Parathyroid adenoma (tissue), 2 donors: ENCODE measurements around the gene FKBP7.

Source experiments
- H2AFZ ChIP-seq: fragments of 300-600 bp; sonication (generic); one replicate; pipeline ENCODE4 v1.7.0; 2017; ENCODE audit warnings: antibody characterized with exemption, mild to moderate bottlenecking
- H3K27ac ChIP-seq: fragments of 300-600 bp; sonication (generic); one replicate; pipeline ENCODE4 v1.7.0; 2017
- H3K27me3 ChIP-seq: fragments of 300-600 bp; sonication (generic); one replicate; pipeline ENCODE4 v1.7.0; 2017; ENCODE audit warnings: low read length; ENCODE audit not compliant: control insufficient read depth, insufficient read depth
- H3K36me3 ChIP-seq: fragments of 300-600 bp; sonication (generic); one replicate; pipeline ENCODE4 v1.7.0; 2017; ENCODE audit warnings: low read length; ENCODE audit not compliant: control insufficient read depth, insufficient read depth
- H3K4me1 ChIP-seq: fragments of 300-600 bp; sonication (generic); one replicate; pipeline ENCODE4 v1.7.0; 2017; ENCODE audit warnings: control low read depth
- H3K4me2 ChIP-seq: fragments of 300-600 bp; sonication (generic); one replicate; pipeline ENCODE4 v1.7.0; 2017; ENCODE audit warnings: low read length
- H3K4me3 ChIP-seq: fragments of 300-600 bp; sonication (generic); one replicate; pipeline ENCODE4 v1.7.0; 2017; ENCODE audit warnings: low read depth, low read length
- H3K79me2 ChIP-seq: fragments of 300-600 bp; sonication (generic); one replicate; pipeline ENCODE4 v1.7.0; 2017; ENCODE audit warnings: control low read depth
- H3K9ac ChIP-seq: fragments of 300-600 bp; sonication (generic); one replicate; pipeline ENCODE4 v1.7.0; 2017; ENCODE audit warnings: mild to moderate bottlenecking
- H3K9me3 ChIP-seq: fragments of 300-600 bp; sonication (generic); one replicate; pipeline ENCODE4 v1.7.0; 2017; ENCODE audit warnings: low read length; ENCODE audit not compliant: control insufficient read depth
- CTCF ChIP-seq: fragments of 300-600 bp; sonication (generic); IDR thresholded peaks from one replicate; pipeline ENCODE4 v1.7.0; 2017; ENCODE audit warnings: antibody characterized with exemption, mild to moderate bottlenecking
- donor health status: primary hyperparathyroidism.

The FKBP7 gene

GRCh38 chr2:178415979-178416378 lies 62.4 kb downstream of the FKBP7 start:
- H3K27ac ChIP-seq, result no peak overlapping the region

GRCh38 chr2:178414266-178415247 lies 63.8 kb downstream of the FKBP7 start:
- no peaks in the 10 kb centered on the region for H3K79me2 ChIP-seq
- peak overlapping the region; percentile 84 for H2AFZ ChIP-seq
- no peaks in the 10 kb centered on the region for H3K27me3 ChIP-seq
- H3K4me3 ChIP-seq, result peak overlapping the region; percentile 57
- peak overlapping the region; percentile 52 for H3K4me2 ChIP-seq
- no peak overlapping the region for H3K9ac ChIP-seq
- peaks cover 7% of the 10 kb centered on the region for H3K4me1 ChIP-seq
- H3K36me3 ChIP-seq, result no peaks in the 10 kb centered on the region
- peak overlapping the region; percentile 76 for H3K27ac ChIP-seq
- peak; percentile 94 for TF ChIP-seq CTCF
- no peaks in the 10 kb centered on the region for H3K9me3 ChIP-seq

More at GRCh38 chr2:178415979-178416378, 62.4 kb downstream of the FKBP7 start:
- Histone ChIP-seq H3K4me1 (peaks cover 12% of the 10 kb centered on the region), H2AFZ (no peak overlapping the region), H3K4me2 (no peak overlapping the region), H3K9me3 (no peaks in the 10 kb centered on the region), H3K27me3 (no peaks in the 10 kb centered on the region), H3K79me2 (no peaks in the 10 kb centered on the region), H3K4me3 (no peak overlapping the region), H3K36me3 (no peaks in the 10 kb centered on the region), H3K9ac (no peak overlapping the region)
- no peak for TF ChIP-seq CTCF
